GM21360 (cell line): Measurements from ENCODE around the gene RASSF7.
"Not testable (repeated sequence)": the region's sequence is repeated elsewhere in the genome, so short reads cannot be mapped to it uniquely, and the experiment has no call there.

Source experiments
- ATAC-seq: cut with Tn5 transposase; IDR thresholded peaks from one replicate; pipeline ENCODE4 v1.9.1; 2021; ENCODE audit warnings: mild to moderate bottlenecking, moderate library complexity; ENCODE audit not compliant: unreplicated experiment

RASSF7 gene

GRCh38 chr11:563812-564578 lies 3.2 kb downstream of the RASSF7 start:
- ATAC-seq = no peak

- no peak for ATAC-seq
Observed at GRCh38 chr11:565921-566509, 5.2 kb downstream of the RASSF7 start.

- no peak for ATAC-seq
Observed at GRCh38 chr11:567011-567628, 6.3 kb downstream of the RASSF7 start.

GRCh38 chr11:567629-568292 lies 7.0 kb downstream of the RASSF7 start:
- peak; percentile 1 for ATAC-seq

- peak; percentile 78 for ATAC-seq
Observed at GRCh38 chr11:568306-569157, 7.8 kb downstream of the RASSF7 start.

GRCh38 chr11:569158-569885 lies 8.6 kb downstream of the RASSF7 start:
- ATAC-seq = no peak

- ATAC-seq = no peak
Observed at GRCh38 chr11:571802-572185, 11.0 kb downstream of the RASSF7 start.

GRCh38 chr11:573146-573759 lies 12.5 kb downstream of the RASSF7 start:
- no peak for ATAC-seq

- ATAC-seq = not testable (repeated sequence)
Observed at GRCh38 chr11:574031-574570, 13.3 kb downstream of the RASSF7 start.

GRCh38 chr11:574632-575312 lies 14.0 kb downstream of the RASSF7 start:
- peak; percentile 3 for ATAC-seq

- ATAC-seq = peak; percentile 42
Observed at GRCh38 chr11:575313-575995, 14.7 kb downstream of the RASSF7 start.

- ATAC-seq = peak; percentile 62
Observed at GRCh38 chr11:575996-576768, 15.4 kb downstream of the RASSF7 start, which contains the start of gene PHRF1. Gene PHRF1 (plus strand): TSS chr11:576470. CDS start chr11:581513, 5,043 bp downstream.

- no peak for ATAC-seq
Observed at GRCh38 chr11:576811-577610, 16.2 kb downstream of the RASSF7 start.

GRCh38 chr11:577611-577894 lies 16.8 kb downstream of the RASSF7 start:
- no peak for ATAC-seq

GRCh38 chr11:578276-579035 lies 17.7 kb downstream of the RASSF7 start:
- no peak for ATAC-seq
